OCI-LY7 (cell line): ENCODE results near the gene ATP5F1D.

Experiments used
- CTCF ChIP-seq: fragments of 200-600 bp; sonication (generic); conservative IDR thresholded peaks from 2 replicates; pipeline ENCODE4 v1.5.1; 2014; ENCODE audit warnings: mild to moderate bottlenecking, antibody characterized with exemption, low read length, moderate library complexity, mixed read lengths
- EZH2phosphoT487 ChIP-seq: fragments of 200-600 bp; sonication (generic); IDR thresholded peaks from 2 replicates; pipeline ENCODE4 v1.6.1; 2018; ENCODE audit warnings: low read depth, borderline replicate concordance, mild to moderate bottlenecking, mixed run types, antibody characterized with exemption, low read length, moderate library complexity, mixed read lengths

GRCh38 chr19:1234955-1235380 lies 6.6 kb upstream of the ATP5F1D start:
- TF ChIP-seq CTCF (no peak), EZH2phosphoT487 (no peak)
